HepG2 (cell line): ENCODE data around the gene ZNF428. TPM values are rescaled to one million over a fixed set of nuclear protein-coding genes. Genes with fewer than 3 reads are reported as not detected.

Source experiments
- ATAC-seq: fragments of 200-7000 bp; cut with Tn5 transposase; 3 replicates; pipeline ENCODE4 v1.9.1; 2020; ENCODE audit warnings: mild to moderate bottlenecking, moderate library complexity
- BruUV-seq: library from RNA; stranded (reverse); fragments of 400-500 nt; replicated peaks from 2 replicates; lab custom pipeline; 2021; lab: Mats Ljungman, UMichigan
- CTCF ChIA-PET: fragments of 300-600 bp; formaldehyde crosslinking; extraction: SDS; loops from one replicate; lab custom pipeline; 2021; ENCODE audit warnings: low total read pairs, inconsistent platforms, low intra/inter-chr PET ratio; lab: Yijun Ruan, JAX
- POLR2A ChIA-PET: fragments of 350-600 bp; sonication (Branson Sonifier 250); formaldehyde crosslinking; loops from one replicate; lab custom pipeline; 2020; ENCODE audit warnings: antibody characterized with exemption, inconsistent platforms; lab: Yijun Ruan, JAX
- DNase-seq: peaks from one replicate; pipeline ENCODE4 v3.0.0-alpha.2; 2015; ENCODE audit warnings: low spot score
- FAIRE-seq: peaks from 3 replicates; lab custom pipeline; 2011; peaks lifted over from hg19 to GRCh38; lab: Jason Lieb, UNC
- H2AFZ ChIP-seq: one replicate; pipeline ENCODE4 v1.6.1; 2011; ENCODE audit warnings: low read length, inconsistent platforms
- H3K27ac ChIP-seq: fragments of 300-600 bp; 3 replicates; pipeline ENCODE4 v1.8.0; 2011; ENCODE audit warnings: mixed run types, mild to moderate bottlenecking, mixed read lengths, low read length, inconsistent platforms; ENCODE audit not compliant: insufficient read depth; ENCODE audit errors: extremely low read length
- H3K27me3 ChIP-seq, 2 experiments: fragments of 200-600 bp in 1 of 2; 2 replicates in 1 of 2; 3 replicates in 1 of 2; pipeline versions ENCODE4 v1.6.0 to v1.8.0; 2011; ENCODE audit warnings: low read length in 2 of 2, mild to moderate bottlenecking in 2 of 2, moderate library complexity in 2 of 2, inconsistent platforms in 1 of 2; ENCODE audit not compliant: insufficient read depth in 2 of 2, control insufficient read depth in 1 of 2
- H3K36me3 ChIP-seq, 2 experiments: fragments of 200-600 bp in 1 of 2; replicated peaks in 1 of 2; 2 replicates in 1 of 2; 3 replicates in 1 of 2; pipeline versions ENCODE4 v1.5.1 to v1.8.0; 2011; ENCODE audit warnings: low read length in 2 of 2, inconsistent platforms in 1 of 2; ENCODE audit not compliant: insufficient read depth in 2 of 2, control insufficient read depth in 1 of 2
- H3K4me1 ChIP-seq: 2 replicates; pipeline ENCODE4 v1.5.1; 2012; ENCODE audit warnings: low read length, inconsistent platforms; ENCODE audit not compliant: insufficient read depth
- H3K4me2 ChIP-seq: 2 replicates; pipeline ENCODE4 v1.6.0; 2011; ENCODE audit warnings: low read depth, low read length, inconsistent platforms
- H3K4me3 ChIP-seq, 3 experiments: fragments of 200-600 bp in 1 of 3; sonication (generic), shearing (Covaris generic) in 1 of 3; replicated peaks in 1 of 3; 2 replicates each; pipeline ENCODE4 v1.5.1; 2011 to 2016; ENCODE audit warnings: low read length in 3 of 3, inconsistent platforms in 2 of 3, low read depth in 2 of 3, mild to moderate bottlenecking in 2 of 3, control low read depth in 1 of 3, mixed read lengths in 1 of 3; ENCODE audit not compliant: insufficient read depth in 1 of 3
- H3K79me2 ChIP-seq: one replicate; pipeline ENCODE4 v1.6.1; 2011; ENCODE audit warnings: low read length, inconsistent platforms; ENCODE audit not compliant: insufficient read depth
- H3K9ac ChIP-seq: 2 replicates; pipeline ENCODE4 v1.6.0; 2011; ENCODE audit warnings: mild to moderate bottlenecking, low read depth, low read length, inconsistent platforms; ENCODE audit not compliant: insufficient read depth
- H3K9me3 ChIP-seq: 2 replicates; pipeline ENCODE4 v1.5.1; 2012; ENCODE audit warnings: mild to moderate bottlenecking, low read length
- H4K20me1 ChIP-seq: 2 replicates; pipeline ENCODE4 v1.6.0; 2011; ENCODE audit warnings: inconsistent platforms, mild to moderate bottlenecking, low read length, moderate library complexity; ENCODE audit not compliant: insufficient read depth
- HBP1 ChIP-seq: IDR thresholded peaks from 2 replicates; pipeline ENCODE4 v1.6.1; 2016; ENCODE audit warnings: low read depth, control low read depth
- HDAC6 ChIP-seq: fragments of 200-600 bp; sonication (generic); IDR thresholded peaks from 2 replicates; pipeline ENCODE4 v1.7.0; 2017; ENCODE audit warnings: mild to moderate bottlenecking, antibody characterized with exemption, low read length, low read depth
- HMGXB3 ChIP-seq: sonication (generic); formaldehyde crosslinking; IDR thresholded peaks from 2 replicates; pipeline ENCODE4 v1.4.0; 2020; ENCODE audit warnings: missing genetic modification reagents, borderline replicate concordance
- ZBTB1 ChIP-seq: sonication (generic); formaldehyde crosslinking; IDR thresholded peaks from 2 replicates; pipeline ENCODE4 v1.4.0; 2020; ENCODE audit warnings: missing genetic modification reagents, borderline replicate concordance
- ZBTB42 ChIP-seq: sonication (generic); formaldehyde crosslinking; IDR thresholded peaks from 2 replicates; pipeline ENCODE4 v1.5.0; 2020; ENCODE audit warnings: mild to moderate bottlenecking, missing genetic modification reagents
- ZFP36L2 ChIP-seq: sonication (generic); formaldehyde crosslinking; IDR thresholded peaks from 2 replicates; pipeline ENCODE4 v1.4.0; 2020; ENCODE audit warnings: missing genetic modification reagents
- ZNF101 ChIP-seq: sonication (generic); formaldehyde crosslinking; IDR thresholded peaks from 2 replicates; pipeline ENCODE4 v1.4.0; 2020; ENCODE audit warnings: mild to moderate bottlenecking, low read depth, missing genetic modification reagents, borderline replicate concordance
- ZNF121 ChIP-seq: sonication (generic); formaldehyde crosslinking; IDR thresholded peaks from 2 replicates; pipeline ENCODE4 v1.5.0; 2020; ENCODE audit warnings: mild to moderate bottlenecking, missing genetic modification reagents
- ZNF275 ChIP-seq: sonication (generic); formaldehyde crosslinking; IDR thresholded peaks from 2 replicates; pipeline ENCODE4 v1.8.0; 2022; ENCODE audit warnings: missing genetic modification reagents, mild to moderate bottlenecking, inconsistent platforms, borderline replicate concordance
- ZNF513 ChIP-seq: sonication (generic); formaldehyde crosslinking; conservative IDR thresholded peaks from 2 replicates; pipeline ENCODE4 v1.5.0; 2020; ENCODE audit warnings: missing genetic modification reagents
- ZNF710 ChIP-seq: sonication (generic); formaldehyde crosslinking; IDR thresholded peaks from 2 replicates; pipeline ENCODE4 v1.5.0; 2020; ENCODE audit warnings: mild to moderate bottlenecking, missing genetic modification reagents, borderline replicate concordance
- ZNF816 ChIP-seq: sonication (generic); formaldehyde crosslinking; IDR thresholded peaks from 2 replicates; pipeline ENCODE4 v1.8.0; 2022; ENCODE audit warnings: missing genetic modification reagents, mild to moderate bottlenecking, borderline replicate concordance
- WGBS: methylation state at CpG from one replicate; pipeline ENCODE4 v1.1.6; 2017; ENCODE audit warnings: low lambda C conversion rate; 5-methylcytosine and 5-hydroxymethylcytosine counted together
- in situ Hi-C: cut with HindIII; loops from 2 replicates; pipeline ENCODE4 v1.10.0; 2017; ENCODE audit warnings: low pct_unique_long_range_greater_than_20kb; ENCODE audit not compliant: extremely low pct_ligation_motif_present
- intact Hi-C: fragments of 100-400 bp; cut with micrococcal nuclease; formaldehyde crosslinking; loops from one replicate; pipeline ENCODE4 v1.10.0; 2022; ENCODE audit not compliant: unreplicated experiment
- polyA plus RNA-seq, 8 experiments: library from polyadenylated mRNA; depleted of rRNA in 3 of 8; stranded (reverse) in 7 of 8; unstranded in 1 of 8; fragments of >200 nt; fragmentation: Illumina TruSeq in 4 of 8; extraction: Trizol in 4 of 8; gene quantifications; 2 replicates each; pipeline versions ENCODE4 v1.2.1 to v1.2.3, GENCODE V29; 2011 to 2016; ENCODE audit warnings: low read depth in 4 of 8, missing spikeins in 1 of 8, mixed read lengths in 1 of 8; ENCODE audit not compliant: insufficient read depth in 1 of 8
- total RNA-seq, 5 experiments: library from RNA; depleted of rRNA; stranded (reverse); fragments of >200 nt; fragmentation: Illumina TruSeq; extraction: Trizol; gene quantifications; 2 replicates each; pipeline ENCODE4 v1.2.3, GENCODE V29; 2016; ENCODE audit warnings: low read depth in 1 of 5

Gene ZNF428
- total and polyA plus RNA-seq, 2 of the 13 experiments (the other 11 are each of a cell fraction or from before 2014, with no cell fraction given), result 10.4 to 26.9 TPM

GRCh38 chr19:43633520-43633919, 14.1 kb upstream of the ZNF428 start (continued):
- TF ChIP-seq HMGXB3 (CRISPR knock-in tag) (no peak), ZNF710 (CRISPR knock-in tag) (peak; percentile 62; the same call in 1 of the 2 replicates)

GRCh38 chr19:43631491-43631890, 12.1 kb upstream of the ZNF428 start:
- in situ Hi-C loops (no loop called here), intact Hi-C loops (no loop called here)
- Histone ChIP-seq H3K36me3 (no peaks in the 10 kb centered on the region), H3K27ac (no peak overlapping the region), H4K20me1 (no peaks in the 10 kb centered on the region), H3K4me2 (no peak overlapping the region), H3K27me3 (no peaks in the 10 kb centered on the region), H3K4me1 (peaks cover 32% of the 10 kb centered on the region), H3K79me2 (no peaks in the 10 kb centered on the region), H3K9ac (no peak overlapping the region), H3K4me3 (no peak overlapping the region), H3K9me3 (no peaks in the 10 kb centered on the region), H2AFZ (no peak overlapping the region)
- ATAC-seq (no peak), DNase-seq (no peak), FAIRE-seq (no peak)
- no TSS peak for BruUV-seq
- ChIA-PET CTCF (no interaction called here), POLR2A (no interaction called here)
- 96% methylated on average over 5 of the region's 5 CpGs for WGBS
- no peak for TF ChIP-seq HBP1
- TF ChIP-seq ZNF275 (CRISPR knock-in tag), result no peak
- TF ChIP-seq ZNF816, result no peak
- no peak for TF ChIP-seq ZNF101 (CRISPR knock-in tag)
- no peak for TF ChIP-seq ZNF121 (CRISPR knock-in tag)
- TF ChIP-seq ZNF513, result no peak
- no peak for TF ChIP-seq ZBTB1 (CRISPR knock-in tag)
- TF ChIP-seq ZFP36L2, result no peak
- TF ChIP-seq ZBTB42 (CRISPR knock-in tag), result no peak
- TF ChIP-seq HDAC6, result no peak
